Femur (tissue), 1 donor: ENCODE measurements around the gene PPFIA1.

Experiments
- DNase-seq: peaks from one replicate; pipeline ENCODE4 v3.0.0-alpha.2; 2017

Gene PPFIA1

GRCh38 chr11:70301191-70301590, 30.7 kb downstream of the PPFIA1 start:
- DNase-seq, result no peak

GRCh38 chr11:70301721-70302418, 31.4 kb downstream of the PPFIA1 start:
- DNase-seq, result no peak

- no peak for DNase-seq
These were observed 31.9 kb downstream of the PPFIA1 start for GRCh38 chr11:70302419-70302752.

GRCh38 chr11:70303070-70303469, 32.6 kb downstream of the PPFIA1 start:
- DNase-seq, result no peak

GRCh38 chr11:70304208-70304603, 33.7 kb downstream of the PPFIA1 start:
- DNase-seq, result no peak

GRCh38 chr11:70305501-70305900, 35.0 kb downstream of the PPFIA1 start:
- no peak for DNase-seq

- DNase-seq, result no peak
These were observed 36.1 kb downstream of the PPFIA1 start for GRCh38 chr11:70306586-70307033.

GRCh38 chr11:70307176-70307575, 36.7 kb downstream of the PPFIA1 start:
- no peak for DNase-seq

- DNase-seq, result no peak
These were observed 41.1 kb downstream of the PPFIA1 start for GRCh38 chr11:70311616-70312015.

GRCh38 chr11:70312401-70313357, 42.2 kb downstream of the PPFIA1 start:
- no peak for DNase-seq

- no peak for DNase-seq
These were observed 43.5 kb downstream of the PPFIA1 start for GRCh38 chr11:70313945-70314344.

GRCh38 chr11:70314730-70315129, 44.2 kb downstream of the PPFIA1 start:
- DNase-seq, result no peak

GRCh38 chr11:70315716-70316115, 45.2 kb downstream of the PPFIA1 start:
- DNase-seq, result no peak

- DNase-seq, result no peak
These were observed 47.3 kb downstream of the PPFIA1 start for GRCh38 chr11:70317581-70318305.

GRCh38 chr11:70319396-70320076, 49.0 kb downstream of the PPFIA1 start:
- no peak for DNase-seq

- no peak for DNase-seq
These were observed 52.2 kb downstream of the PPFIA1 start for GRCh38 chr11:70322666-70323065.

- DNase-seq, result no peak
These were observed 53.3 kb downstream of the PPFIA1 start for GRCh38 chr11:70323806-70324205.

GRCh38 chr11:70324376-70325115, 54.1 kb downstream of the PPFIA1 start:
- DNase-seq, result no peak

- no peak for DNase-seq
These were observed 55.3 kb downstream of the PPFIA1 start for GRCh38 chr11:70325824-70326223.

- peak; percentile 47 for DNase-seq
These were observed 55.9 kb downstream of the PPFIA1 start for GRCh38 chr11:70326365-70326811.

GRCh38 chr11:70326833-70327232, 56.3 kb downstream of the PPFIA1 start:
- DNase-seq, result no peak

GRCh38 chr11:70327717-70328116, 57.2 kb downstream of the PPFIA1 start:
- no peak for DNase-seq
